Measurements from ENCODE around the gene CAPN1. TPM values are rescaled to one million over a fixed set of nuclear protein-coding genes. Genes with fewer than 3 reads are reported as not detected.

The CAPN1 gene
- total and polyA plus RNA-seq, 2 of the 13 experiments (the other 11 are each of a cell fraction or from before 2014, with no cell fraction given), result 57.3 to 82.6 TPM

- TF ChIP-seq ZSCAN22 (CRISPR knock-in tag; IDR thresholded peaks at IDR 0.05) (no peak), IRF1 (CRISPR knock-in tag; IDR thresholded peaks at IDR 0.05; ENCODE audit: low read depth) (0 out of 2 replicates have a peak, but pooled peaks have one; percentile 17), ZNF451 (CRISPR knock-in tag; IDR thresholded peaks at IDR 0.05) (no peak), ZNF589 (CRISPR knock-in tag; conservative IDR thresholded peaks at IDR 0.05) (peak; percentile 68; the same call in 1 of the 2 replicates), PAF1 (CRISPR knock-in tag; IDR thresholded peaks at IDR 0.05) (no peak), ZNF281 (CRISPR knock-in tag; IDR thresholded peaks at IDR 0.05; ENCODE audit: borderline replicate concordance) (peak; percentile 72; the same call in 1 of the 2 replicates), ATF5 (CRISPR knock-in tag; IDR thresholded peaks at IDR 0.05; ENCODE audit: low read depth) (0 out of 2 replicates have a peak, but pooled peaks have one; percentile 28), MZF1 (CRISPR knock-in tag; IDR thresholded peaks at IDR 0.05; ENCODE audit: borderline replicate concordance) (no peak), TEAD3 (CRISPR knock-in tag; optimal IDR thresholded peaks at IDR 0.05; ENCODE audit: borderline replicate concordance) (peak; percentile 43), NFRKB (IDR thresholded peaks at IDR 0.05) (no peak), NFE2L1 (CRISPR knock-in tag; IDR thresholded peaks at IDR 0.05; ENCODE audit: borderline replicate concordance) (peak; percentile 31; the same call in 1 of the 2 replicates), ZNF510 (CRISPR knock-in tag; IDR thresholded peaks at IDR 0.05; ENCODE audit: low read depth) (peak; percentile 37; the same call in 1 of the 2 replicates), SP5 (CRISPR knock-in tag; IDR thresholded peaks at IDR 0.05; ENCODE audit: borderline replicate concordance, low read depth) (no peak), ARNT2 (CRISPR knock-in tag; IDR thresholded peaks at IDR 0.05; ENCODE audit: low read depth) (peak; percentile 61; the same call in 1 of the 2 replicates), RFX3 (CRISPR knock-in tag; IDR thresholded peaks at IDR 0.05) (no peak), HNRNPH1 (optimal IDR thresholded peaks at IDR 0.05; ENCODE audit: low read depth, low read length) (no peak), SUZ12 (IDR thresholded peaks at IDR 0.05; ENCODE audit: low read depth, low read length) (no peak), ZZZ3 (CRISPR knock-in tag; IDR thresholded peaks at IDR 0.05; ENCODE audit: borderline replicate concordance) (no peak), XRCC5 (optimal IDR thresholded peaks at IDR 0.05; ENCODE audit: low read length) (no peak), MTA1 (CRISPR knock-in tag; IDR thresholded peaks at IDR 0.05; ENCODE audit: borderline replicate concordance) (no peak), RBFOX2 (IDR thresholded peaks at IDR 0.05; ENCODE audit: low read depth, low read length) (peak; percentile 97), ZNF30 (CRISPR knock-in tag; IDR thresholded peaks at IDR 0.05) (no peak), ZFX (CRISPR knock-in tag; IDR thresholded peaks at IDR 0.05; ENCODE audit: low read depth) (peak; percentile 77), ADNP (CRISPR knock-in tag; IDR thresholded peaks at IDR 0.05) (no peak), HNRNPLL (IDR thresholded peaks at IDR 0.05; ENCODE audit: low read depth, low read length, poor library complexity, severe bottlenecking) (no peak), ZSCAN31 (CRISPR knock-in tag; IDR thresholded peaks at IDR 0.05; ENCODE audit: low read depth) (peak; percentile 33; the same call in 1 of the 2 replicates)
Observed at GRCh38 chr11:65134240-65134951, 47.3 kb upstream of the CAPN1 start, which contains the start of gene SYVN1 (continued).
